ENCODE data around the gene PDE6C. TPM values are rescaled to one million over a fixed set of nuclear protein-coding genes. Genes with fewer than 3 reads are reported as not detected.
A peak's percentile ranks its signal among the peaks of the same experiment; 100 is the strongest.

Gene PDE6C
- total RNA-seq, 1 donor from 2014 or later = not detected

DNA sequence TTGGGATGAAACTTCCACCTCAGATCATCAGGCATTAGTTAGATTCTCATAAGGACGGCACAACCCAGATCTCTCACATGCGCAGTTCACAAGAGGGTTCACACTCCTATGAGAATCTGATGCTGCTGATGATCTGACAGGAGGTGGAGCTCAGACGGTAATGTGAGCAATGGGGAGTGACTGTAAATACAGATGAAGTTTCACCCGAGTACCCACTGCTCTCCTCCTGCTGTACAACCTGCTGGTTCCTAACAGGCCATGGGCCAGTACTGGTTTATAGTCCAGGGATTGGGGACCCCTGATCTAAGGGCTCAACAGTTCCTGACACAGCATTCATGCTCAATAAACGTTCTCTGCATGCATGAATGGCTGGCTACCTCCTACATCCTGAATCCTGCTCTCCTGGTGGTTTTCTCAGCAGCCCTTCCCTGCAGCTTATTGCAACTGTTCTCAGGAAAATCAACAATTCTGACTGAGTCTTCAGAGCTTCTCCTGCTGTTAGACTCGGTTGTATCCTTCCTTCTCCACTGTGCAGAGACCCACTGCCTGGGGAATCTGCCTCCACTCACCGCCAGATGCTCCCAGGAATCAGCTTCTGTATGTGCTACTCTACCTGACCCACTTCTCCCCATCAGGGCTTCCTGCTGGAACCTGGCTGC lies 17.4 kb downstream of the PDE6C start:
- Mint-ChIP-seq H3K27ac (ENCODE audit: unreplicated experiment) (no peak overlapping the region), H3K36me3 (ENCODE audit: low read depth) (no peaks in the 10 kb centered on the region), H3K27me3 (ENCODE audit: low read depth) (no peaks in the 10 kb centered on the region), H3K4me1 (ENCODE audit: low read depth) (peaks cover 24% of the 10 kb centered on the region), H3K9me3 (ENCODE audit: low read depth) (peaks cover 5% of the 10 kb centered on the region), H3K4me3 (ENCODE audit: unreplicated experiment) (no peak overlapping the region)
- DNase-seq (ENCODE audit: low spot score) = no peak
- TF ChIP-seq, protein P1, sequence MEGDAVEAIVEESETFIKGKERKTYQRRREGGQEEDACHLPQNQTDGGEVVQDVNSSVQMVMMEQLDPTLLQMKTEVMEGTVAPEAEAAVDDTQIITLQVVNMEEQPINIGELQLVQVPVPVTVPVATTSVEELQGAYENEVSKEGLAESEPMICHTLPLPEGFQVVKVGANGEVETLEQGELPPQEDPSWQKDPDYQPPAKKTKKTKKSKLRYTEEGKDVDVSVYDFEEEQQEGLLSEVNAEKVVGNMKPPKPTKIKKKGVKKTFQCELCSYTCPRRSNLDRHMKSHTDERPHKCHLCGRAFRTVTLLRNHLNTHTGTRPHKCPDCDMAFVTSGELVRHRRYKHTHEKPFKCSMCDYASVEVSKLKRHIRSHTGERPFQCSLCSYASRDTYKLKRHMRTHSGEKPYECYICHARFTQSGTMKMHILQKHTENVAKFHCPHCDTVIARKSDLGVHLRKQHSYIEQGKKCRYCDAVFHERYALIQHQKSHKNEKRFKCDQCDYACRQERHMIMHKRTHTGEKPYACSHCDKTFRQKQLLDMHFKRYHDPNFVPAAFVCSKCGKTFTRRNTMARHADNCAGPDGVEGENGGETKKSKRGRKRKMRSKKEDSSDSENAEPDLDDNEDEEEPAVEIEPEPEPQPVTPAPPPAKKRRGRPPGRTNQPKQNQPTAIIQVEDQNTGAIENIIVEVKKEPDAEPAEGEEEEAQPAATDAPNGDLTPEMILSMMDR (IDR thresholded peaks at IDR 0.05) = no peak

DNA sequence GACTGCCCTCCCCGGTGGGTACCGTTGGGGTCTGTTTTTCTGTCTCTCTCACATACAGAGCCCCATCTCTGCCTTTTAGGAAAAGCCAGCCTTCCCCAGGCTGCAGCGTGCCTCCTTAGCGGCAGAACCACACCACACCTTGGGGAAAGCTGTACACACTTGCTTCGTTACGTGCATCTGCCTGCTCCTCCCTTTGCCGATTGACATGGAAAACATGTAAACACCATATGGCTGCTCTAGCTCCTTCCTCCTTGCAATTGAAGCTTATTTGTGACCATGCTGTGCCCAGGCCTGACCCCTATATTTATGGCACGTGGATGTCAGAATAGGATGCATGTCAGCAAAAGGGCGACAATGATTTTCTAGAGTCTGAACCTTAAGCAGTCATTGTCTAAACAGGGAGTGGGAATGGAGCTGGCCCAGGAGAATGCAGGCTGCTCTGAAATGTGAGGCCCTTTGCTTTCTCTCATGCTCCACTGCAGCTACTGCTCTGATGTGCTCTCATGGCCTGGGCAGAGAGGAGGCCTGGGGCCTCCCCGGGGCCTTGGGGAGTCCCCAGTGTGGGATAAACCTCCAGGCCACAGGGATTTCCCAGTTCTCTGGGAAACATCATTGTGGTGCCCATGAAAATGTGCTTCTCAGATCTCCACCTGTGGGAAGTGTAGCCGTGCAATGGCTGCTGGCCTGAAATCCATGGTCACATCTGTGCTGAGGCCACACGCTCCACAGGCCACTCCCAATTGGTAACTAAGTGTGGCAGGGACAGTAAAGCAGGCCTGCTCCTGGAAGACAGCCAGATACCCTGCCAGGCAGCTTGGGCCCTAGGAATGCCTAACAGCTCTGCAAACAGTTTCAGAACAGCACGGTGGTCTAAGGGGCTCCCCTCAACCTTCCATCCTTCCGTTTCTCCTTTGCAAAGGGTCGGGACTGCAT lies 18.6 kb downstream of the PDE6C start:
- TF ChIP-seq, protein P1 (IDR thresholded peaks at IDR 0.05) = no peak
- no peaks in the 10 kb centered on the region for H3K27me3 Mint-ChIP-seq (ENCODE audit: low read depth)
- H3K27ac Mint-ChIP-seq (ENCODE audit: unreplicated experiment) = no peak overlapping the region
- no peak for DNase-seq (ENCODE audit: low spot score)
- H3K36me3 Mint-ChIP-seq (ENCODE audit: low read depth) = no peaks in the 10 kb centered on the region
- H3K9me3 Mint-ChIP-seq (ENCODE audit: low read depth) = peaks cover 5% of the 10 kb centered on the region
- H3K4me1 Mint-ChIP-seq (ENCODE audit: low read depth) = peaks cover 24% of the 10 kb centered on the region
- no peak overlapping the region for H3K4me3 Mint-ChIP-seq (ENCODE audit: unreplicated experiment)

DNA sequence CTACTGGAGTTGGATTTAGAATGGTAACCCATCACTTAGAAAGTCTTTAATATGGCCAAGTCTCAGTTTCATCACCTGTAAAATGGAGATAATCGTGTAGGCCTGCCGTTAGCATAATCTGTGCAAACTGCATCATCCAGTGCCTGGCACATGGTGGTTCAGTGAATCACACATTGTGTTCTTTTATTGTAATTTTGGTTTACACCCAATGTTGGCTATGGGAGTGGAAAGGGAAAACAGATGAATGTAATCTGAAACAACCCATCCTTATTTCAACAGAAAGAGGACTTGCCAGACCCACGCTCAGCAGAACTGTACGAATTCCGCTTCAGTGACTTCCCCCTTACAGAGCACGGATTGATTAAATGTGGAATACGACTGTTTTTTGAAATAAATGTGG lies 27.5 kb downstream of the PDE6C start:
- H3K4me1 Mint-ChIP-seq (ENCODE audit: low read depth) = no peaks in the 10 kb centered on the region
- H3K36me3 Mint-ChIP-seq (ENCODE audit: low read depth) = peaks cover 3% of the 10 kb centered on the region
- no peak overlapping the region for H3K27ac Mint-ChIP-seq (ENCODE audit: unreplicated experiment)
- no peak for DNase-seq (ENCODE audit: low spot score)
- peaks cover 3% of the 10 kb centered on the region for H3K9me3 Mint-ChIP-seq (ENCODE audit: low read depth)
- no peak overlapping the region for H3K4me3 Mint-ChIP-seq (ENCODE audit: unreplicated experiment)
- TF ChIP-seq, protein P1 (IDR thresholded peaks at IDR 0.05) = no peak
- H3K27me3 Mint-ChIP-seq (ENCODE audit: low read depth) = peaks cover 2% of the 10 kb centered on the region

DNA sequence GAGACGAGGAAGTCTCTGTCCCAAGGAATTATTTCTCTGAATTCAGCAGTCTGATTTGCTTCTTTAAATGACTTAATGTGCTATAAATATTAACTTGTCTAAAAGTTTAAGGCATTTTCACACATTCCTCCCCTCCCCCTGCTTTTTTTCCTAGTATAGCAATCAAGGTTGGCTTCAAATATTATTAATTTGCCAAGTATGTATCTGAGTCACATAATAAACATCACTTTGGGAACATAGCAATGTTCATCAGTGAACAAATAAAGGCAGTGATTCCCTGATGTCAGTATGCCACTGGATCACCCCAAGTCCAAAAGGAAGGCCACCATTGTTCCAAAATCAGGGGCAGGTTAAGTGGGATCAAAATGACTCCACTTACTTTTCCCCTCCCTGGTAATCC lies 40.5 kb downstream of the PDE6C start:
- Mint-ChIP-seq H3K27ac (ENCODE audit: unreplicated experiment) (peak overlapping the region; percentile 39), H3K4me1 (ENCODE audit: low read depth) (peaks cover 25% of the 10 kb centered on the region), H3K36me3 (ENCODE audit: low read depth) (no peaks in the 10 kb centered on the region), H3K4me3 (ENCODE audit: unreplicated experiment) (no peak overlapping the region), H3K9me3 (ENCODE audit: low read depth) (no peaks in the 10 kb centered on the region), H3K27me3 (ENCODE audit: low read depth) (no peaks in the 10 kb centered on the region)
- TF ChIP-seq, protein P1 (IDR thresholded peaks at IDR 0.05) = no peak
- DNase-seq (ENCODE audit: low spot score) = no peak

DNA sequence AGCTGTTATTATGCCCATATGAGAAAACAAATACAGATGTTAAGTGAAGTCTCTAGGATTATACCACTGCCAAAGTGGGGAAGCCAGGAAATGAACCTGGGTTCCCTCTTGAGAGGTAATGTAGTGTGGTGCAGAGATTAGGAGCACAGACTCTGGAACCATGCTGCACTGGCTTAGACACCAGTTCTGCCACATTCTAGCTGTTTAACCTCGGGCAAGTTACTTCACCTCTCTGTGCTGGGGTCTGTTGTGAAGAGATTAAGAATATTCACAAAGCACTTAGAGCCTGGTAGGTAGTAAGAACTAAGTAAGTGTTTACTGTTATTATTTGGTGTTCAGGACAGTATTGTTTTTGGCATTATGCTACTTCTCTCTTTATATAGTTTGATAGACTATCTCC lies 41.9 kb downstream of the PDE6C start:
- peak overlapping the region; percentile 8 for H3K27ac Mint-ChIP-seq (ENCODE audit: unreplicated experiment)
- H3K4me3 Mint-ChIP-seq (ENCODE audit: unreplicated experiment) = no peak overlapping the region
- no peaks in the 10 kb centered on the region for H3K9me3 Mint-ChIP-seq (ENCODE audit: low read depth)
- H3K36me3 Mint-ChIP-seq (ENCODE audit: low read depth) = no peaks in the 10 kb centered on the region
- H3K27me3 Mint-ChIP-seq (ENCODE audit: low read depth) = no peaks in the 10 kb centered on the region
- no peak for DNase-seq (ENCODE audit: low spot score)
- TF ChIP-seq, protein P1 (IDR thresholded peaks at IDR 0.05) = no peak
- peaks cover 23% of the 10 kb centered on the region for H3K4me1 Mint-ChIP-seq (ENCODE audit: low read depth)
